WERI-Rb-1 (cell line): ENCODE data around the gene GDF11.
A peak's percentile ranks its signal among the peaks of the same experiment; 100 is the strongest.

Experiments used
- DNase-seq: peaks from one replicate; pipeline ENCODE4 v3.0.0-alpha.2; 2020
- H3K27ac ChIP-seq: fragments of 250-450 bp; sonication (Bioruptor Pico); 2 replicates; pipeline ENCODE4 v1.5.1; 2020; ENCODE audit warnings: mild to moderate bottlenecking, moderate library complexity
- H3K27me3 ChIP-seq: fragments of 250-450 bp; sonication (Bioruptor Pico); 2 replicates; pipeline ENCODE4 v1.5.1; 2021; ENCODE audit warnings: mild to moderate bottlenecking, low read depth, moderate library complexity; ENCODE audit not compliant: insufficient read depth, severe bottlenecking
- H3K36me3 ChIP-seq: fragments of 250-450 bp; sonication (Bioruptor Pico); 2 replicates; pipeline ENCODE4 v1.5.1; 2020; ENCODE audit warnings: mild to moderate bottlenecking, moderate library complexity
- H3K4me3 ChIP-seq: 2 replicates; pipeline ENCODE4 v1.5.1; 2011; ENCODE audit warnings: low read depth, mild to moderate bottlenecking, control low read depth, low read length
- H3K9me3 ChIP-seq: fragments of 250-450 bp; sonication (Bioruptor Pico); 2 replicates; pipeline ENCODE4 v1.5.1; 2021; ENCODE audit warnings: mild to moderate bottlenecking, moderate library complexity; ENCODE audit not compliant: severe bottlenecking
- TF ChIP-seq, protein P1 (sequence below): IDR thresholded peaks from 2 replicates; pipeline ENCODE4 v1.5.1; 2011; ENCODE audit warnings: low read depth, mild to moderate bottlenecking, control low read depth, inconsistent platforms, low read length

Gene GDF11

DNA sequence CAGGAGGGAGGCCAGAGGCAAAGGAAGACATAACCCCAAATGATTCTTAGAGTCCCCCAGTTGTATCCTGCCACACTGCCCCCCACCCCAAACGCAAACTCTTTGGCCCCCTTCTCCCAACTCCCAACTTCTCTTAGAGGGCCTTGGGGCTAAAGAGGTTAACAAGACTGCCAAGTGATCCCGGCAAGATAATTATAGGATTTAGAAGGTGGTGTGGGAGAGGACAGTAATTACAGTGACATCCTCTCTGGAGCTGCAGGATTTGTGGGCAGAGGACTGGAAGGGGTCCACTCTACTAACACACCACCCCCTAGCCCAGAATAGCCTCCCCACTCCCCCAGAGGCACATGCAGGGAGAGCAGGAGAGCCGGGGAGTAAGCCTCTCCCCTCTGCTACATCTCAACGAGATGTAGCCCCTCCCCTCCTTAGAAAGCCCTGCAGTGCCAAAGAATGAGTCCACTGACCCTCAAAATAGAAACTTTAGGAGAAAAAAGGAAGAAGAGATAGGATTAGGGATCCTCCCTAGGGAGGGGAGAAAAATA is 5.3 kb upstream of the GDF11 start:
- no peaks in the 10 kb centered on the region for H3K36me3 ChIP-seq
- H3K27ac ChIP-seq = peak overlapping the region; percentile 84
- H3K4me3 ChIP-seq = peak overlapping the region; percentile 83
- H3K27me3 ChIP-seq = no peaks in the 10 kb centered on the region
- TF ChIP-seq, protein P1, sequence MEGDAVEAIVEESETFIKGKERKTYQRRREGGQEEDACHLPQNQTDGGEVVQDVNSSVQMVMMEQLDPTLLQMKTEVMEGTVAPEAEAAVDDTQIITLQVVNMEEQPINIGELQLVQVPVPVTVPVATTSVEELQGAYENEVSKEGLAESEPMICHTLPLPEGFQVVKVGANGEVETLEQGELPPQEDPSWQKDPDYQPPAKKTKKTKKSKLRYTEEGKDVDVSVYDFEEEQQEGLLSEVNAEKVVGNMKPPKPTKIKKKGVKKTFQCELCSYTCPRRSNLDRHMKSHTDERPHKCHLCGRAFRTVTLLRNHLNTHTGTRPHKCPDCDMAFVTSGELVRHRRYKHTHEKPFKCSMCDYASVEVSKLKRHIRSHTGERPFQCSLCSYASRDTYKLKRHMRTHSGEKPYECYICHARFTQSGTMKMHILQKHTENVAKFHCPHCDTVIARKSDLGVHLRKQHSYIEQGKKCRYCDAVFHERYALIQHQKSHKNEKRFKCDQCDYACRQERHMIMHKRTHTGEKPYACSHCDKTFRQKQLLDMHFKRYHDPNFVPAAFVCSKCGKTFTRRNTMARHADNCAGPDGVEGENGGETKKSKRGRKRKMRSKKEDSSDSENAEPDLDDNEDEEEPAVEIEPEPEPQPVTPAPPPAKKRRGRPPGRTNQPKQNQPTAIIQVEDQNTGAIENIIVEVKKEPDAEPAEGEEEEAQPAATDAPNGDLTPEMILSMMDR = 0 out of 2 replicates have a peak, but pooled peaks have one; percentile 2
- peak; percentile 62 for DNase-seq
- H3K9me3 ChIP-seq = no peaks in the 10 kb centered on the region

DNA sequence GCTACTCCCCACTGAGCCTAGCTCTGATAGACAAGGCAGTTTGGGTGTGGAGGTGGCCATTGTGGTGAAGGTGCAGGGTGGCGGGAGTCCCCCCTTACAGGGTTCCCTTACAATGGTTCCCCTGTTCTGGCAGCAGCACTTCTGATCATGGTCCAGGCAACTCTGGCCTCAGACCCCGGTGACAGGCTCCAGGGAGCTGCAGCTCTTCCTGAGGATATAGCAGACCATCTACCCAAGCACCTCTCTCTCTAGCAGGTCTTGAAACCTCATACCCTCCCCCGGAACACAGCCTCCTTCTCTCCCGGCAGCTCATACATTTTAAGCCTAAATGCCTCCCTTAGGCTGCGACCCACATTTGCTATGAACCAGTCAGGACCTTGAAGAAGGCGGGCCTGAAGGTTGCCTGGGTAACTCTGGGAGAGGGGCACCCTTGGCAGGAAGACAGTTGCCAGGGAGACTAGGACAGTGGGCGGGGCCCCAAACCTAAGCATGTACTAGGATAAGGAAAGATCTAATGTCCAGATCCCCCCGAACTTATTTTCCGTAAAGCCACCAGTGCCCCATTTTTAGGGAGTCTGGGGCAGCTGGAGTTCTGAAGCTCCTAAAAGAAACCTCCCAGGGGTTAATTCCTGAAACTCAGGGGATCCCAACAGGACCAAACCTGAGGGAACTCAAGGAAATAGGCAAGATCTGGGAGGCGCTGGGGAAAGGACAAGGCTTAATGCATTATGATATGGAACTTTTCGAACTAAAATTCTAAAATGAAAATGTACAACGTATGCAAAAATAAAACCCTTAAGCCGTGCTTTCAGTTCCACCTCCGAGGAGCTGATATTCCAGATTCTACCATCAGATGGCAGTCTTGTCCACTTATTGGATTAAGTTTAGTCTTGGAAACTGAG is 4.5 kb upstream of the GDF11 start:
- H3K27me3 ChIP-seq = no peaks in the 10 kb centered on the region
- peak; percentile 87 for DNase-seq
- H3K36me3 ChIP-seq = no peaks in the 10 kb centered on the region
- peak overlapping the region; percentile 83 for H3K4me3 ChIP-seq
- H3K27ac ChIP-seq = peak overlapping the region; percentile 84
- TF ChIP-seq, protein P1 = peak; percentile 51
- H3K9me3 ChIP-seq = no peaks in the 10 kb centered on the region

DNA sequence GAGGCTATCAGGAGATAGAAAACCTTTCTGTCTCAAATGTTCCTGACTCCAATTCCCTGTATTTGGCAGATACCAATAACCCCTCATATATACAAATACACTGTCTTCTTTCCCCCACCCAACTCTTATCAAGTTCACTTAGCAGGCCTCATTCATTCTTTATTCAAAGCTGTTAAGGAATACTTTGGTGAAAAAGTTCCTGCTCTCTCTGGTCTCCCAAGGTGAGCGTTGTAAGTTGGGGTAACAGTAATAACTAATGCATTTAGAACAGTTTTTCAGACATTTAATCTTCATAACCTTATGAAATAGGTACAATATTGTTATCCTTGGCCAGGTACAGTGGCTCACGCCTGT is 3.9 kb upstream of the GDF11 start:
- DNase-seq = no peak
- H3K36me3 ChIP-seq = no peaks in the 10 kb centered on the region
- no peak overlapping the region for H3K4me3 ChIP-seq
- TF ChIP-seq, protein P1 = no peak
- no peaks in the 10 kb centered on the region for H3K9me3 ChIP-seq
- H3K27ac ChIP-seq = no peak overlapping the region
- no peaks in the 10 kb centered on the region for H3K27me3 ChIP-seq

DNA sequence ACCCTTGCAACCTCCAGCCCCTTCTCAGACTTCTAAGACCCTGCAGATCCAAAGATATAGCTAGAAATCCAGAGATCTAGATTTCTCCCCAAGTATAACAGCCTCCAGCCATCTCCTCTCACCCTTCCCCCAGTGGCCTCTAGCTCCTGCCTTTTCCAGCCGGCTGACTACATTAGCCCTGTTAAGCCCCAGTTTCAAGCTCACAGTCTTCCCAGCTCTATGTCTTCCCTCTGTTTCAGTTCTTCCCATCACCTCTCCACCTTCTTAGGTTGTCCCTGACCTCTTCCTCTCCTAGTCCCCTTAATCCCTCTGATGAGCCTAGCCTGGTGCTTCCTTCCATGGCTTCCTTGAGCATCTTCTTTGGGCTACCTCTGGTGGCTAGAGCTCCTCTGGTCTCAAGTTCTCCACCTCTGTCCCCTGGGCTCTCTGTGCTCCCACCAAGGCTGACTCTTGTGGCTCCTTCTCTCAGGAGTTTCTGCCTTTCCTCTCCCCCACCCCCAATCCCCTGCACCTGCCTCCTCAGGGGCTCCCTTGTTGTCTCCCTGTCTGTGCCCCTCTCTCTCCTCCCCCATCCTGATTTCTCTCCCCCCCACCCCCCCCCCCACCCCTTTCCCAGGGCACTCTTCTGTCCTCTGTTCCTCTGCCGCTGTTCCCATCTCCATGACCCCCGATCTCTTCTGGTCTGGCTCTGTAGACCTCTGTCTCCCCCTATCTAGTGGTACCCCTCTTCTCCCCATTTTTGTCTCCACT is 816 bp upstream of the GDF11 start:
- H3K27ac ChIP-seq = peak overlapping the region; percentile 84
- peak overlapping the region; percentile 51 for H3K4me3 ChIP-seq

More for the DNA sequence above, 816 bp upstream of the GDF11 start:
- H3K9me3 ChIP-seq = no peaks in the 10 kb centered on the region
- H3K27me3 ChIP-seq = no peaks in the 10 kb centered on the region
- peaks cover 6% of the 10 kb centered on the region for H3K36me3 ChIP-seq
- DNase-seq = no peak
- TF ChIP-seq, protein P1 = no peak
